ENCODE data around the gene OR2T11. TPM values are rescaled to one million over a fixed set of nuclear protein-coding genes. Genes with fewer than 3 reads are reported as not detected.
"Not testable (repeated sequence)": the region's sequence is repeated elsewhere in the genome, so short reads cannot be mapped to it uniquely, and the experiment has no call there.

The OR2T11 gene
- total RNA-seq, 4 donors from 2014 or later = not detected

GRCh38 chr1:248641583-248641982, 6.7 kb upstream of the OR2T11 start:
- intact Hi-C loops (cut with DNase I); H3K9me3 ChIP-seq; H3K27ac ChIP-seq; H3K36me3 ChIP-seq; H3K4me3 ChIP-seq (replicated peaks in 1 of 3); H3K4me1 ChIP-seq; DNase-seq; H3K27me3 ChIP-seq: not testable (repeated sequence)
- 88% methylated on average over 3 of the region's 5 CpGs; no CpG with 5 or more reads in 1 of the 2 donors for WGBS, 2 donors

- intact Hi-C loops (cut with DNase I); H3K27ac ChIP-seq; H3K27me3 ChIP-seq; H3K36me3 ChIP-seq; H3K9me3 ChIP-seq; DNase-seq; H3K4me3 ChIP-seq (replicated peaks in 1 of 3); H3K4me1 ChIP-seq: not testable (repeated sequence)
- no CpG with 5 or more reads among the region's 3 CpGs for WGBS, 2 donors
These were observed 6.0 kb upstream of the OR2T11 start for GRCh38 chr1:248640906-248641305.

- intact Hi-C loops (cut with DNase I); H3K4me1 ChIP-seq; DNase-seq; H3K27ac ChIP-seq; H3K9me3 ChIP-seq; H3K4me3 ChIP-seq (replicated peaks in 1 of 3); H3K27me3 ChIP-seq; H3K36me3 ChIP-seq: not testable (repeated sequence)
- no CpG with 5 or more reads among the region's 5 CpGs for WGBS, 2 donors
These were observed 4.8 kb upstream of the OR2T11 start for GRCh38 chr1:248639652-248640051.

DNA sequence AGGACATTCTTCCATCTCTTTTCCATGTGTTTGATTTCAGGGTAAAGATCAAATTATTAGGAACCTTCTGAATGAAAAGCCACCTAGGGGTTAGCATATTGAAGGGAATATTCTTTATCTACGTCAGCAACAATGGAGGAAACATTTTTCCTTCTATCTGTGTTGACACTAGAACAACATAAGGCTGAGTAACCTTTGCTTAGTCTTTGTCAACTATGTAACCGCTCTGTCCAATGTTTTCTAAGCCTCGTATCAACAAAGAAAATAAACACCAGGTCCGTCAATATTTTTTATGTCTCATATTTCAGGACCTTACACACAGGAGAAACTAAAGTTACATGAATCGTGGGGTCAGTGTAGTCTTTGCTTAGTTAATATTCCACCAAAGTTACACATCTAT, 1.7 kb upstream of the OR2T11 start:
- H3K36me3 ChIP-seq; H3K27me3 ChIP-seq; DNase-seq; intact Hi-C loops (cut with DNase I); H3K9me3 ChIP-seq; H3K4me1 ChIP-seq; H3K27ac ChIP-seq; H3K4me3 ChIP-seq (replicated peaks in 1 of 3): not testable (repeated sequence)
- WGBS, 2 donors = 60 to 76% methylated on average over 1 to 3 of the region's 5 CpGs

DNA sequence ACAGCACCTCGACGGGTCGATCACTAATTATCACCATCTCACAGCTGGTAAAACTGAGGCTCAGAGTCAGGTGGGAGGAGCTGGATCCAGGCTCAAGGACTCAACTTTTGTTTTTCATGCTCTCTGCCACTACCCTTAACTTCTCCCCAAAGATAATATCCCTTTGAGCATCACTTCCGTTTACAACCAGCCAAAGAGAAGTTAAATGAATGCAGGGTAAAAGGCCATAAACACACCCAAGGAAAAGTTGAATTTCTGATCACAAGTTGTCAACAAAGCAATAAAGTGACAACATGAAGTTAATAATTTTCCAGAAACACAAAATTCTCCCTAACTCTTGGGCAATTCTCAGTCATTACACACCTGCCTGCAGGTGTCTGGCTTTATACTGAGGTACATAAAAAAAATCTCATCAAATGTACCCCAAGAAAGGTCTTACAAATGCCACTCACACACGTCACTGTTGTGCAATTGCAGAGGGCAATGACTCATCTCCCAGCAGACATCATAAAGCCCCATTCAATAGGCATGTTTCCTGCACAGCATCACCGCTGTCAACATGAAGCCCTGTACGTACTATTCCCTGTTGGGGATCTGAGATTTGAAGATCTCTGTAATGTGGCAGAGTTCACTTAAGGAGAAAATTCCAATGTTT, 3.4 kb downstream of the OR2T11 start:
- H3K4me3 ChIP-seq (replicated peaks in 1 of 3) = no peak overlapping the region
- no peaks in the 10 kb centered on the region for H3K27me3 ChIP-seq
- intact Hi-C loops (cut with DNase I) = no loop called here
- H3K9me3 ChIP-seq = no peaks in the 10 kb centered on the region
- DNase-seq = no peak
- H3K27ac ChIP-seq = no peak overlapping the region
- H3K4me1 ChIP-seq = no peaks in the 10 kb centered on the region
- no peaks in the 10 kb centered on the region for H3K36me3 ChIP-seq
- WGBS, 2 donors = 79 to 80% methylated on average over 7 of the region's 7 CpGs
- TF ChIP-seq CTCF (IDR thresholded peaks at IDR 0.05) (no peak), POLR2A (IDR thresholded peaks at IDR 0.05) (no peak)

- H3K4me1 ChIP-seq = no peaks in the 10 kb centered on the region
- H3K9me3 ChIP-seq = no peaks in the 10 kb centered on the region
- no peaks in the 10 kb centered on the region for H3K36me3 ChIP-seq
- no peak overlapping the region for H3K27ac ChIP-seq
- no peak for DNase-seq
- TF ChIP-seq POLR2A (IDR thresholded peaks at IDR 0.05) = no peak
- TF ChIP-seq CTCF (IDR thresholded peaks at IDR 0.05) = no peak
- no peaks in the 10 kb centered on the region for H3K27me3 ChIP-seq
- 77 to 89% methylated on average over 2 of the region's 2 CpGs for WGBS, 2 donors
- no peak overlapping the region for H3K4me3 ChIP-seq (replicated peaks in 1 of 3)
- intact Hi-C loops (cut with DNase I) = no loop called here
These were observed 4.3 kb downstream of the OR2T11 start for GRCh38 chr1:248630551-248630950.

GRCh38 chr1:248627971-248628844, 6.7 kb downstream of the OR2T11 start:
- H3K9me3 ChIP-seq = no peaks in the 10 kb centered on the region
- no peaks in the 10 kb centered on the region for H3K4me1 ChIP-seq
- TF ChIP-seq POLR2A (IDR thresholded peaks at IDR 0.05) (no peak), CTCF (IDR thresholded peaks at IDR 0.05) (no peak)
- H3K36me3 ChIP-seq = no peaks in the 10 kb centered on the region
- no peak overlapping the region for H3K27ac ChIP-seq
- WGBS, 2 donors = 80 to 82% methylated on average over 9 of the region's 9 CpGs
- DNase-seq = no peak
- intact Hi-C loops (cut with DNase I) = no loop called here
- no peak overlapping the region for H3K4me3 ChIP-seq (replicated peaks in 1 of 3)
- no peaks in the 10 kb centered on the region for H3K27me3 ChIP-seq
